Parietal lobe (tissue), 1 donor: ENCODE results near the gene RAD17. TPM values are rescaled to one million over a fixed set of nuclear protein-coding genes. Genes with fewer than 3 reads are reported as not detected.

Experiments used
- total RNA-seq: library from RNA; depleted of rRNA; stranded (reverse); fragments of >200 nt; gene quantifications from one replicate; pipeline ENCODE4 v1.2.3, GENCODE V29; 2014

RAD17 gene
- total RNA-seq: 30.0 TPM

GRCh38 chr5:69369340-69370121 lies at the start of gene RAD17, which contains the start of the genes AK6 and TAF9:
TSS of gene RAD17 (plus strand) at chr5:69369818. CDS start at chr5:69372209, 2,391 bp downstream.
TSS of gene AK6 (minus strand) at chr5:69369520. CDS start at chr5:69369490, 30 bp downstream.
TSS of gene TAF9 (minus strand) at chr5:69369520. CDS start at chr5:69365737, 3,783 bp downstream.

GRCh38 chr5:69414885-69415583 lies 45.4 kb downstream of the RAD17 start, which contains the start of gene MARVELD2:
TSS of gene MARVELD2 (plus strand) at chr5:69415116. CDS start at chr5:69419386, 4,270 bp downstream.

Other genes starting within 250 kb of the RAD17 start
- 24.1 TPM for gene CCNB1, start 202.7 kb upstream of the RAD17 start, total RNA-seq
- gene CENPH, start 180.2 kb upstream of the RAD17 start, total RNA-seq: 11.9 TPM
- 34.7 TPM for gene CDK7, start 134.9 kb upstream of the RAD17 start, total RNA-seq
- gene CCDC125, start 37.0 kb upstream of the RAD17 start, total RNA-seq: 8.5 TPM
- gene AK6, start 298 bp upstream of the RAD17 start, total RNA-seq: 21.0 TPM
- gene TAF9, start 298 bp upstream of the RAD17 start, total RNA-seq: 72.0 TPM
- 0.94 TPM for gene MARVELD2, start 45.3 kb downstream of the RAD17 start, total RNA-seq
- 5.0 TPM for gene OCLN, start 123.0 kb downstream of the RAD17 start, total RNA-seq
- 77.9 TPM for gene GTF2H2C, start 190.4 kb downstream of the RAD17 start, total RNA-seq